ENCODE results near the gene DAAM2.

DAAM2 gene

GRCh38 chr6:39836606-39837005, 44.4 kb downstream of the DAAM2 start:
- Histone ChIP-seq H3K36me3 (ENCODE audit: insufficient read depth, low read length) (no peaks in the 10 kb centered on the region), H3K9ac (ENCODE audit: low read depth, low read length, poor library complexity, severe bottlenecking) (no peak overlapping the region), H3K4me1 (ENCODE audit: insufficient read depth, low read length, poor library complexity, severe bottlenecking) (no peaks in the 10 kb centered on the region), H3K9me3 (ENCODE audit: insufficient read depth, low read depth, low read length) (no peaks in the 10 kb centered on the region), H3K79me2 (ENCODE audit: insufficient read depth, low read length) (no peaks in the 10 kb centered on the region), H4K20me1 (ENCODE audit: insufficient read depth, low read length, poor library complexity, severe bottlenecking) (no peaks in the 10 kb centered on the region), H3K27me3 (ENCODE audit: insufficient read depth, low read length, poor library complexity, severe bottlenecking) (no peaks in the 10 kb centered on the region), H3F3A (ENCODE audit: low read depth) (no peaks in the 10 kb centered on the region), H3K4me3 (ENCODE audit: low read length, poor library complexity, severe bottlenecking) (no peak overlapping the region), H2AFZ (ENCODE audit: low read length) (no peak overlapping the region), H3K4me2 (ENCODE audit: low read depth, low read length, poor library complexity, severe bottlenecking) (no peak overlapping the region), H3K9me2 (replicated peaks; ENCODE audit: low read depth, low read length) (no peaks in the 10 kb centered on the region)
- TF ChIP-seq EZH2phosphoT487 (IDR thresholded peaks at IDR 0.05; ENCODE audit: borderline replicate concordance) (no peak), CTCF (conservative IDR thresholded peaks at IDR 0.05; ENCODE audit: low read length) (no peak)

DNA sequence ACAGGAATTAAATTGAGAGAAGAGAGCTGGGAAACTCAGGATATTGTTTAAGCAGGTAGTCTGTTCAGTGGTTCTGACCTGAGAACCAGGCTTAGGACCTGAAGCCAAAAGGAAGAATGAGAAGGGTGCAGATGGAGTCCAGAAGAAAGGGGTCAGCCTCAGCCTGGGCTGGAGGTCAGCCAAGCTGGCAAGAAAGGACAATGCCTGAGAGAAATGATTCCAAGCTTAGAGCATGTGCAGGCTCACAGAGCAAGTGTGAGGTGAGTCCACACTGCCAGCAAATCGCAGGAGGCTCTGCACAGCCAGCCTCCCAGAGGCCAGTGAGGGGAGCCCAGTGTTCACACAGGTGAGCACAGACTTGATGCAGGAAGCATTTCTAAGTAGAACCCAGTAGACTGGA, 47.3 kb downstream of the DAAM2 start:
- Histone ChIP-seq H3K9ac (ENCODE audit: low read depth, low read length, poor library complexity, severe bottlenecking) (no peak overlapping the region), H4K20me1 (ENCODE audit: insufficient read depth, low read length, poor library complexity, severe bottlenecking) (no peaks in the 10 kb centered on the region), H3K4me1 (ENCODE audit: insufficient read depth, low read length, poor library complexity, severe bottlenecking) (no peaks in the 10 kb centered on the region), H3K27me3 (ENCODE audit: insufficient read depth, low read length, poor library complexity, severe bottlenecking) (no peaks in the 10 kb centered on the region), H3K36me3 (ENCODE audit: insufficient read depth, low read length) (no peaks in the 10 kb centered on the region), H3F3A (ENCODE audit: low read depth) (no peaks in the 10 kb centered on the region), H3K9me2 (replicated peaks; ENCODE audit: low read depth, low read length) (no peaks in the 10 kb centered on the region), H3K4me3 (ENCODE audit: low read length, poor library complexity, severe bottlenecking) (no peak overlapping the region), H3K79me2 (ENCODE audit: insufficient read depth, low read length) (no peaks in the 10 kb centered on the region), H3K4me2 (ENCODE audit: low read depth, low read length, poor library complexity, severe bottlenecking) (no peak overlapping the region), H2AFZ (ENCODE audit: low read length) (no peak overlapping the region), H3K9me3 (ENCODE audit: insufficient read depth, low read depth, low read length) (no peaks in the 10 kb centered on the region)
- TF ChIP-seq CTCF (conservative IDR thresholded peaks at IDR 0.05; ENCODE audit: low read length) (no peak), EZH2phosphoT487 (IDR thresholded peaks at IDR 0.05; ENCODE audit: borderline replicate concordance) (no peak)

- no peaks in the 10 kb centered on the region for H4K20me1 ChIP-seq (ENCODE audit: insufficient read depth, low read length, poor library complexity, severe bottlenecking)
- H3K4me2 ChIP-seq (ENCODE audit: low read depth, low read length, poor library complexity, severe bottlenecking) = no peak overlapping the region
- TF ChIP-seq EZH2phosphoT487 (IDR thresholded peaks at IDR 0.05; ENCODE audit: borderline replicate concordance) (no peak), CTCF (conservative IDR thresholded peaks at IDR 0.05; ENCODE audit: low read length) (no peak)
- H3K9me3 ChIP-seq (ENCODE audit: insufficient read depth, low read depth, low read length) = no peaks in the 10 kb centered on the region
- H3F3A ChIP-seq (ENCODE audit: low read depth) = no peaks in the 10 kb centered on the region
- H3K4me3 ChIP-seq (ENCODE audit: low read length, poor library complexity, severe bottlenecking) = no peak overlapping the region
- H3K79me2 ChIP-seq (ENCODE audit: insufficient read depth, low read length) = no peaks in the 10 kb centered on the region
- H3K4me1 ChIP-seq (ENCODE audit: insufficient read depth, low read length, poor library complexity, severe bottlenecking) = no peaks in the 10 kb centered on the region
- H3K9me2 ChIP-seq (replicated peaks; ENCODE audit: low read depth, low read length) = no peaks in the 10 kb centered on the region
- no peak overlapping the region for H3K9ac ChIP-seq (ENCODE audit: low read depth, low read length, poor library complexity, severe bottlenecking)
- no peak overlapping the region for H2AFZ ChIP-seq (ENCODE audit: low read length)
- H3K27me3 ChIP-seq (ENCODE audit: insufficient read depth, low read length, poor library complexity, severe bottlenecking) = no peaks in the 10 kb centered on the region
- no peaks in the 10 kb centered on the region for H3K36me3 ChIP-seq (ENCODE audit: insufficient read depth, low read length)
Observed at GRCh38 chr6:39840781-39841180, 48.6 kb downstream of the DAAM2 start.

Measured in Loucy (cell line).